D721Med (cell line): ENCODE measurements around the gene EVX2.

Experiments used
- DNase-seq: peaks from one replicate; pipeline ENCODE4 v3.0.0; 2011; ENCODE audit warnings: low spot score; ENCODE audit not compliant: insufficient read length
- FAIRE-seq: peaks from 2 replicates; lab custom pipeline; 2011; peaks lifted over from hg19 to GRCh38; lab: Jason Lieb, UNC
- TF ChIP-seq, protein P1 (sequence below): IDR thresholded peaks from 2 replicates; pipeline ENCODE4 v1.5.1; 2012; ENCODE audit warnings: mild to moderate bottlenecking, control low read depth; ENCODE audit not compliant: insufficient read depth; ENCODE audit errors: missing control alignments

EVX2 gene

DNA sequence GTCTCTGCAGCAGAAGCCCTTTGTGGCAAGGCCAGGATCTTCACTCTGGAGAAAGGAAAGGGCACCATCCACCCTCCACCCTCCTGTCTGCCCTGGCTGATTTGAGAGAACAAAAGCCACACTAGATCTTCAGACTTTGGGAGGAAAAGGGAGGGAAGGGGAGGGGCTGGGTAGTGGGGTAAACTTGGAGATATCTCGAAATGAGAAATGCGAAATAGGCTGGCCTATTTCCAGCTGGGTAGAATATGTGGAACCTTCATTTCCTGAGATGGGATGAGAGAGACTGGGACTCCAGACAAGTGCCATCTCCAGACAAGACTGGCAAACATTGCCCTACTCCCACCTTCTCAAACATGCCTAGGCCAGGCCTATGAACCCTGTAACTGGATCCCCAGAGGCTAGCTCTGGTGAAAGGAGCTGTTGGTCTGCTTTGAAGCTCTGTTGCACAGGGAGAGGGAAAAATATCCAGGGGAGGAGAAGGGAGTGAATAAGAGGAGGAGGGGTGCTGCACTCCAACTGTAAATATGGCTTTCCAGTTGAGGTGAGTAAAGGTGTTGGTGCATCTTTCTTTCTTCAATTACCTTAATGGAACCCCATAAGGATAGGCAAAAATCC lies 17.6 kb upstream of the EVX2 start:
- no peak for DNase-seq
- TF ChIP-seq, protein P1, sequence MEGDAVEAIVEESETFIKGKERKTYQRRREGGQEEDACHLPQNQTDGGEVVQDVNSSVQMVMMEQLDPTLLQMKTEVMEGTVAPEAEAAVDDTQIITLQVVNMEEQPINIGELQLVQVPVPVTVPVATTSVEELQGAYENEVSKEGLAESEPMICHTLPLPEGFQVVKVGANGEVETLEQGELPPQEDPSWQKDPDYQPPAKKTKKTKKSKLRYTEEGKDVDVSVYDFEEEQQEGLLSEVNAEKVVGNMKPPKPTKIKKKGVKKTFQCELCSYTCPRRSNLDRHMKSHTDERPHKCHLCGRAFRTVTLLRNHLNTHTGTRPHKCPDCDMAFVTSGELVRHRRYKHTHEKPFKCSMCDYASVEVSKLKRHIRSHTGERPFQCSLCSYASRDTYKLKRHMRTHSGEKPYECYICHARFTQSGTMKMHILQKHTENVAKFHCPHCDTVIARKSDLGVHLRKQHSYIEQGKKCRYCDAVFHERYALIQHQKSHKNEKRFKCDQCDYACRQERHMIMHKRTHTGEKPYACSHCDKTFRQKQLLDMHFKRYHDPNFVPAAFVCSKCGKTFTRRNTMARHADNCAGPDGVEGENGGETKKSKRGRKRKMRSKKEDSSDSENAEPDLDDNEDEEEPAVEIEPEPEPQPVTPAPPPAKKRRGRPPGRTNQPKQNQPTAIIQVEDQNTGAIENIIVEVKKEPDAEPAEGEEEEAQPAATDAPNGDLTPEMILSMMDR = no peak
- FAIRE-seq = no peak

DNA sequence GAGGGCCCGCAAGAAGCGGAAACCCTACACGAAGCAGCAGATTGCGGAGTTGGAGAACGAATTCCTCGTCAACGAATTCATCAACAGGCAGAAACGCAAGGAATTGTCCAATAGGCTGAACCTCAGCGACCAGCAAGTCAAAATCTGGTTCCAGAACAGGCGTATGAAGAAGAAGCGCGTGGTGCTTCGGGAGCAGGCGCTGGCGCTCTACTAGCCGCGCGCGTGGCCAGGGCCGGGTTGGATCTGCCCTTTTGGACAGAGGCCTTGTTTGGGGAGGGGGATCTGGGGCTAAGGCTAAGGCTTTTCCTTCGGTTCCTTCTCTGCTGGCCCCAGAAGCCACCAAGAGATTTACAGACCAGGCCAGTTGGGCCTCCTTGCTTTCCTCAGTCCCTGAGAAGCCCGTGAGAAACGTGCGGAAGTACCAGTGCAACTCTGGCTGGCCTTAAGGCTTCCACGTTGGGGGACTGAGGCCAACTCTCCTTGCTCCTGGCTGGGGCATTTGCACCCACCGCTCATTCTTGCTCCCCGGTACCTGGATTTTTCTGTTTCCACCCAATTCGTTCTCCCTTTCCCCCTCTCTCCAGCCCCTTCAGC lies 16.9 kb upstream of the EVX2 start:
- TF ChIP-seq, protein P1 = no peak
- no peak for DNase-seq

DNA sequence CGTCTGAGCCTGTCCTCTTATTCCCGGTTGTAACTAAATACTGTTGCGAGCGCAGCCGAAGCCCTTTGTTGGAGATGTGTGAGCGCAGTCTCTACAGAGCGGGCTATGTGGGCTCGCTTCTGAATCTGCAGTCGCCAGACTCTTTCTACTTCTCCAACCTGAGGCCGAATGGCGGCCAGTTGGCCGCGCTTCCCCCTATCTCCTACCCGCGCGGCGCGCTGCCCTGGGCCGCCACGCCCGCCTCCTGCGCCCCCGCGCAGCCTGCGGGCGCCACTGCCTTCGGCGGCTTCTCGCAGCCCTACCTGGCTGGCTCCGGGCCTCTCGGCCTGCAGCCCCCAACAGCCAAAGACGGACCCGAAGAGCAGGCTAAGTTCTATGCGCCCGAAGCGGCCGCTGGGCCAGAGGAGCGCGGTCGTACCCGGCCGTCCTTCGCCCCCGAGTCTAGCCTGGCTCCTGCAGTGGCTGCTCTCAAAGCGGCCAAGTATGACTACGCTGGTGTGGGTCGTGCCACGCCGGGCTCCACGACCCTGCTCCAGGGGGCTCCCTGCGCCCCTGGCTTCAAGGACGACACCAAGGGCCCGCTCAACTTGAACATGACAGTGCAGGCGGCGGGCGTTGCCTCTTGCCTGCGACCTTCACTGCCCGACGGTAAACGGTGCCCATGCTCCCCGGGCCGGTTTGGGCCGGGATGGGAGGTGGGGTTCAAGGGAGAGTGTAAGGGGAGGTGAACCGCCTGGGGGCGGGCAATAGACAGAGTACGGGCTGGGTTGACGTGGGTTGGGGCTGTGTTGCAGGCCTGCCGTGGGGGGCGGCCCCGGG lies 16.2 kb upstream of the EVX2 start, which contains the start of gene HOXD12:
TSS of gene HOXD12 (plus strand) at position 68 of the 819 bp plus-strand sequence. CDS start at position 75, 7 bp downstream.
- FAIRE-seq (no peak), DNase-seq (no peak)
- TF ChIP-seq, protein P1 = no peak

More for the DNA sequence above, 16.9 kb upstream of the EVX2 start:
- no peak for FAIRE-seq

DNA sequence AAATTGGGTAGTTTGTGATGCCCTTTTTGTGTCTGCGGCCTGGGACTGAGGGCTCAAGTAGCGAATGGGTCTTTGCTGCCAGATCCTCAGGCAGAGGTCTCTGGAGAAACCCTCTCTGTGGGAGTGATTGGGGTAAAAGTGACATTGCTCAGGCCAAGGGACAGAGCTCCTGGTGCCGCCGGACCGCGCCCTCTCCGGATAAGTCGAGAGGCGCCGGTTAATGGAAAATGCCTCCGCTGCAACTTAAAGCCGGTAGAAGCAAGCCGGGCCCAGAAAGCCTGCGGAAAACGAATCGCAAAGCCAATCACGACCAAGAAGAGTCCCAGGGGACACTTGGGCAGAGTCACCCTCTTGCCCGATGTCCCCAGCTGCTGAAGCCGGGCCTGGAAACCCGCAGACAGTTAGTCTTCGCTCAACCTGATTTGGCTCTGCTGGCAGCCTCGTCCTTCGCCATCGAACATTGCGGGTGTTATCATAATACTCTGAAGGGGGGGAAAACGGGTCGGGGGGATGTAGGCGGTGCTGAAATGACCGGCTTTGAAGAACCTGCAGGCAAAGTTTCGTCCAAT lies 15.5 kb upstream of the EVX2 start:
- FAIRE-seq = no peak
- no peak for DNase-seq

DNA sequence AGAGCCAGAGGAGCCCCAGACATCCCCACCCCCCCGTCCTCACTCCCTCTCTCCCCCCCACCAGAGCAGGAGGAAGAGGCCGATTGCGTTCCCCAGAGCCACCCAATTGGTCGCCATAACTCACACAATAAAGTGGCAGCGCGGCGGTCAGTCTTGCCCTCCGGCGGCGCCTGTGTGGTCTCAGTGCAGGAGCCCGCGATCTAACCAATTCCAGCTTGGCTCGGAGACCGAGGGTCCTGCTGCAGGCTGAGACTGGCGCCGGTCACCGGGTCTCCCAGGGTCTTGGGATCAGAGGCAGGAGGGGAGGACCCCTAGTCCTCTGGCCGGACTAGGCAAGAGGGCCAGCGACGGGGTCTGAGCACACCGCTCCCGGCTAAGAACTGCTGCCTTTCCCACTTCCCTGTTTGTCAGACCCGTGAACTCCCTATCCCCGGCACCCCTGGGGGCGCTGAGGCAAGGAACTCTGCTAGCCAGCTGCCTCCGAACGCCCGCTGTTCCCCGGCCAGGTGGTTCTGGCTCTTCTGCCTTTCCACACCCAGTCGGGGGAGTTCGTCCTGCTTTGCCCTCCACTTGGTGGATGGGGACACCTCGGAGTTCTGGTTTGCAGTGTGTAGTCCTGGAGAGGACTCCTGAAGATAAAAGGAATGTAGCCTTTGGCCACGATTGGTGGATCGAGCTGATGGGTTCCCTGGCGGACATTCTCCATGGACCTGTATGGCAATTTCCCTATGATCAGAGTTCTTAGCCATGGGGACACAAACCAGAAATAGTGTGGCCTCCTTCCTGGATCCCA lies 14.8 kb upstream of the EVX2 start:
- TF ChIP-seq, protein P1 = no peak
- DNase-seq = no peak
- no peak for FAIRE-seq

More for the DNA sequence above, 15.5 kb upstream of the EVX2 start:
- TF ChIP-seq, protein P1 = no peak

DNA sequence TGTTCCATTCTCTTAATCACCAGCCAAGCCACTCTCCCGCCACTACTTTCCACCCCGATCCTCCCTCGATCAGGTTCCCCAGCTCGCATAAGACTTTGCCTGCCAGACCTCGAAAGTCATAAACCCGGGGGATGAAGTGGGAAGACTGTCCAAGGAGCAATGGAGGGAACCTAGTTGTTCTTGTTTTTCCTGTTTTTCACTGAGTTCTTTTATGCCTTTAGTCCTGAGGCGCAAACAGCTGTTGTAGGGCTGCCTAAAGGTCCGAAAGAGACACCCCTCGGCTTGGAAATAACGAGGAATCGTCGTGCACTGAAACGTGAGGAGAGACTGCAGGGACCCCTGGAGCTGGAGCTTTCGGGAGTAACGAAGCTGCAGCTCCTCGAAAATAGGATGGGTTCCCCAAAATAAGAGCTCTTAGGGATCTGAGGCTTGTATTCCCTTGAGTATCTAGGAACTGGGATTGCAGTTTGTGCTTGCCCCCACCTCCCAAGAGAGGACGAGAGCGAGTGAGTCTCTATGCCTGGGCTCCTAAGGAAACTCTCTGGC lies 14.1 kb upstream of the EVX2 start:
- TF ChIP-seq, protein P1 = no peak
- DNase-seq = no peak
- no peak for FAIRE-seq
